Hematopoietic multipotent progenitor cell treated with erythropoietin and hydrocortisone succinate and interleukin-3 and kit ligand, for 17 days (in vitro differentiated cells): Measurements from ENCODE around the gene PDS5B.
A peak's percentile ranks its signal among the peaks of the same experiment; 100 is the strongest.
"Not testable (repeated sequence)": the region's sequence is repeated elsewhere in the genome, so short reads cannot be mapped to it uniquely, and the experiment has no call there.

Experiments used
- DNase-seq: peaks from one replicate; pipeline ENCODE4 v3.0.0-alpha.2; 2015; ENCODE audit warnings: low spot score

PDS5B gene

GRCh38 chr13:32586080-32586900, at the start of gene PDS5B:
TSS of gene PDS5B (plus strand) at chr13:32586452. CDS start at chr13:32648773, 62,321 bp downstream.
- DNase-seq, result peak; percentile 94

GRCh38 chr13:32537580-32538142, 48.6 kb upstream of the PDS5B start:
- DNase-seq, result no peak

GRCh38 chr13:32538143-32538620, 48.1 kb upstream of the PDS5B start:
- DNase-seq, result no peak

- DNase-seq, result peak; percentile 98
Measured at GRCh38 chr13:32538621-32539246, 47.5 kb upstream of the PDS5B start, which contains the start of gene N4BP2L2. TSS of gene N4BP2L2 (minus strand) at chr13:32538795. CDS start at chr13:32537027, 1,768 bp downstream.

- no peak for DNase-seq
Measured at GRCh38 chr13:32542221-32542620, 44.0 kb upstream of the PDS5B start.

GRCh38 chr13:32545083-32545482, 41.2 kb upstream of the PDS5B start:
- no peak for DNase-seq

- no peak for DNase-seq
Measured at GRCh38 chr13:32548837-32549236, 37.4 kb upstream of the PDS5B start.

GRCh38 chr13:32549788-32550187, 36.5 kb upstream of the PDS5B start:
- no peak for DNase-seq

GRCh38 chr13:32553720-32554119, 32.5 kb upstream of the PDS5B start:
- DNase-seq, result no peak

- DNase-seq, result no peak
Measured at GRCh38 chr13:32555613-32556012, 30.6 kb upstream of the PDS5B start.

GRCh38 chr13:32560842-32561241, 25.4 kb upstream of the PDS5B start:
- DNase-seq, result not testable (repeated sequence)

GRCh38 chr13:32575687-32576086, 10.6 kb upstream of the PDS5B start:
- not testable (repeated sequence) for DNase-seq

GRCh38 chr13:32577032-32577431, 9.2 kb upstream of the PDS5B start:
- DNase-seq, result no peak

- DNase-seq, result peak; percentile 21
Measured at GRCh38 chr13:32581177-32581786, 5.0 kb upstream of the PDS5B start.

GRCh38 chr13:32582281-32582680, 4.0 kb upstream of the PDS5B start:
- no peak for DNase-seq

GRCh38 chr13:32582991-32583390, 3.3 kb upstream of the PDS5B start:
- DNase-seq, result no peak

- DNase-seq, result no peak
Measured at GRCh38 chr13:32585550-32586079, 637 bp upstream of the PDS5B start.

GRCh38 chr13:32587011-32587810, 959 bp downstream of the PDS5B start:
- DNase-seq, result peak; percentile 50

- DNase-seq, result peak; percentile 32
Measured at GRCh38 chr13:32587811-32588170, 1.5 kb downstream of the PDS5B start.

- DNase-seq, result peak; percentile 9
Measured at GRCh38 chr13:32588736-32589135, 2.5 kb downstream of the PDS5B start.

- DNase-seq, result no peak
Measured at GRCh38 chr13:32589471-32589870, 3.2 kb downstream of the PDS5B start.
